Colonic mucosa (tissue), 4 donors: ENCODE measurements around the gene BHLHE41. TPM values are rescaled to one million over a fixed set of nuclear protein-coding genes. Genes with fewer than 3 reads are reported as not detected.

Experiments used
- DNase-seq: peaks from one replicate; pipeline ENCODE4 v3.0.0-alpha.2; 2020
- H3K27ac ChIP-seq: fragments of 200-600 bp; one replicate; pipeline ENCODE4 v1.8.0; 2021
- H3K27me3 ChIP-seq: fragments of 200-600 bp; one replicate; pipeline ENCODE4 v1.8.0; 2021
- H3K36me3 ChIP-seq: fragments of 200-600 bp; one replicate; pipeline ENCODE4 v1.8.0; 2021
- H3K4me1 ChIP-seq: fragments of 200-600 bp; one replicate; pipeline ENCODE4 v1.8.0; 2021; ENCODE audit warnings: mild to moderate bottlenecking
- H3K4me3 ChIP-seq: fragments of 200-600 bp; one replicate; pipeline ENCODE4 v1.8.0; 2021
- H3K9ac ChIP-seq, 2 donors: one replicate each; pipeline ENCODE4 v1.7.0; 2013; ENCODE audit warnings: control low read depth in 2 of 2, low read depth in 2 of 2, low read length in 2 of 2
- H3K9me3 ChIP-seq: fragments of 200-600 bp; one replicate; pipeline ENCODE4 v1.8.0; 2021
- intact Hi-C: fragments of 100-400 bp; cut with DNase I; formaldehyde crosslinking; loops from one replicate; pipeline ENCODE4 v1.14.1; 2022
- total RNA-seq, 2 donors: library from RNA; stranded (reverse); fragmentation: NEBNext Ultra II Directional in 1 of 2; extraction: Animal tissue kit (Norgen Biotek cat#: 25700) in 1 of 2; gene quantifications; one replicate each; pipeline ENCODE4 v1.2.1, GENCODE V29; 2021
- TF ChIP-seq, protein P1 (sequence below): fragments of 200-600 bp; IDR thresholded peaks from one replicate; pipeline ENCODE4 v1.8.0; 2022; ENCODE audit warnings: antibody characterized with exemption, mild to moderate bottlenecking
- donor health status: healthy.
- donor health status: DM: no; HTN: no; CAD: no.
- donor health status: DM: no; HTN: no; CAD: no.

The BHLHE41 gene
- total RNA-seq, 2 donors from 2014 or later = 13.3 to 31.8 TPM

DNA sequence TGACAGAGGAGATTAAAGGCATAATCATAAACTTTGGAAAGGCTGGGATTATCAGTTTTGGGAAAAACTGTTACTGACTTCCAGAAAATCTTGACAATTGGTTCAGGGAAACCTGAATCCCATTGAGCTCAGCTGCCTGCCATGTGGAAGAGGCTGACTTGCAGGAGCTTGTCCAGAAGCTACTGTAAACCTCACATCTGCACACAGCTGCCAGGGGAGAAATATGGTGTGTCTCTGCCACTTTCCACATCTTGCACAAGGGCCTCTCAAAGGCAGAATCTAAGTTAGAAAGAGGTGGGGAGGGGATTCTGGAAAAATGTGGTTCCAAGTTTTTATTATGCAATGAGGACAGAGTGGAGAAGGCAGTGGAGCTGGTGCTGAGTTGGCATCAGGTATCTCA is 8.7 kb upstream of the BHLHE41 start:
- intact Hi-C loops = loop anchor here (5.0 kb wide), 1 partner anchor 54 kb away; no protein-coding TSS in a partner anchor

DNA sequence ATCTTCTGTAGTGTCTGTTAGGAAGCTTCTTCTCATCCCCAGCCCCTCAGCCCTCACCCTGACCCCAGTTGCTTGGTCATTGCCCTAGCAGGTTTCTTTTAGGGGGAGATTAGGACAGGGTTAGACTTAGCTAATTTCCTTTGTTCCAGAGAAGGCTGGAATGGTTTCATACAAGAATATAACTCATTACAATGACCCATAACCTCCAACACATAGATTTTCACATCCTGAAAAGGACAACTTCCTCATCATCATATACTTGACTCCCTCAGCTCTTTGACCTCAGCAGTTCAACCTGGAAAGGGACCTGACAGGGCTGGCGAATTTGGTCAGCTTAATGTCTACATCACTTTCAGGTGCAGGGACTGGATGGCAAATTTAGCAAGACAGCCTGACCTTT is 8.0 kb upstream of the BHLHE41 start:
- Histone ChIP-seq H3K27ac (no peak overlapping the region), H3K4me1 (no peaks in the 10 kb centered on the region), H3K27me3 (no peaks in the 10 kb centered on the region), H3K9me3 (no peaks in the 10 kb centered on the region), H3K4me3 (no peak overlapping the region), H3K9ac (no peak overlapping the region), H3K36me3 (no peaks in the 10 kb centered on the region)
- no peak for DNase-seq
- TF ChIP-seq, protein P1, sequence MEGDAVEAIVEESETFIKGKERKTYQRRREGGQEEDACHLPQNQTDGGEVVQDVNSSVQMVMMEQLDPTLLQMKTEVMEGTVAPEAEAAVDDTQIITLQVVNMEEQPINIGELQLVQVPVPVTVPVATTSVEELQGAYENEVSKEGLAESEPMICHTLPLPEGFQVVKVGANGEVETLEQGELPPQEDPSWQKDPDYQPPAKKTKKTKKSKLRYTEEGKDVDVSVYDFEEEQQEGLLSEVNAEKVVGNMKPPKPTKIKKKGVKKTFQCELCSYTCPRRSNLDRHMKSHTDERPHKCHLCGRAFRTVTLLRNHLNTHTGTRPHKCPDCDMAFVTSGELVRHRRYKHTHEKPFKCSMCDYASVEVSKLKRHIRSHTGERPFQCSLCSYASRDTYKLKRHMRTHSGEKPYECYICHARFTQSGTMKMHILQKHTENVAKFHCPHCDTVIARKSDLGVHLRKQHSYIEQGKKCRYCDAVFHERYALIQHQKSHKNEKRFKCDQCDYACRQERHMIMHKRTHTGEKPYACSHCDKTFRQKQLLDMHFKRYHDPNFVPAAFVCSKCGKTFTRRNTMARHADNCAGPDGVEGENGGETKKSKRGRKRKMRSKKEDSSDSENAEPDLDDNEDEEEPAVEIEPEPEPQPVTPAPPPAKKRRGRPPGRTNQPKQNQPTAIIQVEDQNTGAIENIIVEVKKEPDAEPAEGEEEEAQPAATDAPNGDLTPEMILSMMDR = no peak
- intact Hi-C loops = loop anchor here (5.0 kb wide), 1 partner anchor 54 kb away; no protein-coding TSS in a partner anchor

More for the DNA sequence above, 8.7 kb upstream of the BHLHE41 start:
- no peak overlapping the region for H3K4me3 ChIP-seq
- no peak for DNase-seq
- TF ChIP-seq, protein P1 = no peak
- no peaks in the 10 kb centered on the region for H3K9me3 ChIP-seq
- H3K4me1 ChIP-seq = no peaks in the 10 kb centered on the region
- H3K27ac ChIP-seq = no peak overlapping the region
- H3K9ac ChIP-seq = no peak overlapping the region
- no peaks in the 10 kb centered on the region for H3K36me3 ChIP-seq
- no peaks in the 10 kb centered on the region for H3K27me3 ChIP-seq

DNA sequence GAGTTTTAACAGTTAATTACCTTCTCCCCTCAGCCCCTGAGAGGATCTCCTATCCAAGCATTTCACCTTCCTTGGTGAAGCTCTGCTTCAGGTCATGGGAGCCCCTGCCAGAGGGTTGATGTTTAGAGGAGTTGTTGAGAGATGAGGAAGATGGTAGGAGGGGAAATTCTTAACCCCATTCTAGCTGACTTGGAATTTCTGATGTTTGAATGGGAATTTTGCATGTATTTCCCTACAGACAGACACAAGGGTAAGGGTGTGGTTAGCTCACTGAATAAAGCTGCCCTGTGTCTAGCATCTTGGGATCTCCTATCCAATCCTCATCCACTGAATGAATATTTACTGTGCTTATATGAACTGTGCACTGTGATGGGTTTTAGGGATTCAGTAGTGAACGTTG is 7.1 kb upstream of the BHLHE41 start:
- H3K9ac ChIP-seq = no peak overlapping the region
- no peaks in the 10 kb centered on the region for H3K27me3 ChIP-seq
- intact Hi-C loops = loop anchor here (5.0 kb wide), 1 partner anchor 55 kb away; no protein-coding TSS in a partner anchor
- no peaks in the 10 kb centered on the region for H3K9me3 ChIP-seq
- no peaks in the 10 kb centered on the region for H3K4me1 ChIP-seq
- TF ChIP-seq, protein P1 = no peak
- DNase-seq = no peak
- H3K36me3 ChIP-seq = no peaks in the 10 kb centered on the region
- H3K27ac ChIP-seq = no peak overlapping the region
- H3K4me3 ChIP-seq = no peak overlapping the region

DNA sequence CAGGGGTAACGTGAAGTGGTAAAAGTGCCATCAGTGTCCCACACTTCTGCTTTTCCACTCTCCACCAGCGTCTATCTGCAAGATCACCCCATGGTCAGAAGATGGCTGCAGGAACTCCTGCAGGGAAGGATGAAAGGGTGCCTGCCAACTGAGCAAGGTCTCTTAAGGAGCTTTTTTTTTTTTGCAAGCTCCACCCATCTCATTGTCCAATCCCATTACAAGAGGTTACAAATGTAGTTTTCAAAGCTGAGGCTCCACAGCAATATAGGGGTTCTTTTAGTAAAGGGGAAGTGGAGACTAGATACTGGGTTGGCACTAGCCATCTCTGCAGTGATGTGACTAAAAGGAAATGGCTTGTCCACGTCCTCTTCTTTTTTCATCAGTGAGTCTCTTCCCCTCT is 5.9 kb upstream of the BHLHE41 start:
- intact Hi-C loops = loop anchor here (5.0 kb wide), 1 partner anchor 57 kb away; no protein-coding TSS in a partner anchor
- DNase-seq = no peak

DNA sequence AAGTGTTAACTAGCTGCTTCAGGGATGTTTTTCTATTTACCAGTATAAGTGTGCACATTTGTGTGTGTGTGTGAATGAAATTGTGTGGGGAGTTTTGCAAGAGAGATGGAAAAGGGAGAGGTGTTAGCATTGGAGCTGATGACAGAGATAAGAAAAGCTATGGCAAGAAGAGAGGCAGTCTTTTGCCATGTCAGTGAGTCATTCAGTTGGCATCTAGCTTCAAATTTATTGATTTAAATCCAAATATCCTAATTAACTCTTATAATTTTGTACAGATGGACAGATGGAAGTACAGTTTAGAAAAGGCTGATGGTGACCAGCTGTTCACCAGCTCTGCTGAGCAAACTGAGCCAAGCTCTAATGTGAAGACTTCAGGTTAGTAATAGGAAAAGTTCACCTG is 3.3 kb upstream of the BHLHE41 start:
- Histone ChIP-seq H3K9me3 (no peaks in the 10 kb centered on the region), H3K4me1 (no peaks in the 10 kb centered on the region), H3K27ac (no peak overlapping the region), H3K9ac (no peak overlapping the region), H3K27me3 (no peaks in the 10 kb centered on the region), H3K4me3 (no peak overlapping the region), H3K36me3 (no peaks in the 10 kb centered on the region)
- DNase-seq = no peak
- intact Hi-C loops = no loop called here
- TF ChIP-seq, protein P1 = no peak

More for the DNA sequence above, 5.9 kb upstream of the BHLHE41 start:
- Histone ChIP-seq H3K27ac (no peak overlapping the region), H3K4me1 (no peaks in the 10 kb centered on the region), H3K9me3 (no peaks in the 10 kb centered on the region), H3K36me3 (no peaks in the 10 kb centered on the region), H3K27me3 (no peaks in the 10 kb centered on the region), H3K9ac (no peak overlapping the region), H3K4me3 (no peak overlapping the region)
- TF ChIP-seq, protein P1 = no peak
